ENCODE measurements around the gene MIAT. TPM values are rescaled to one million over a fixed set of nuclear protein-coding genes. Genes with fewer than 3 reads are reported as not detected.

Gene MIAT
- total and polyA plus RNA-seq, 9 of the 15 experiments (the other 6 are each of a cell fraction or from before 2014, with no cell fraction given): 0.03 to 0.93 (median 0.34) TPM

- TF ChIP-seq PTRF (tag; IDR thresholded peaks at IDR 0.05) (no peak), KAT8 (IDR thresholded peaks at IDR 0.05; ENCODE audit: low read depth) (no peak), YY1 (IDR thresholded peaks at IDR 0.05; ENCODE audit: borderline replicate concordance in 1 of 3, control insufficient read depth in 1 of 3, extremely low read depth in 1 of 3, insufficient read depth in 3 of 3, insufficient read length in 1 of 3, insufficient replicate concordance in 2 of 3, low read depth in 1 of 3, low read length in 2 of 3) (no peak), MBD2 (IDR thresholded peaks at IDR 0.05; ENCODE audit: borderline replicate concordance, low read depth) (peak; percentile 81), GTF2A2 (tag; IDR thresholded peaks at IDR 0.05) (no peak), KAT7 (CRISPR knock-in tag; IDR thresholded peaks at IDR 0.05; ENCODE audit: borderline replicate concordance) (no peak), CBX3 (IDR thresholded peaks at IDR 0.05; ENCODE audit: borderline replicate concordance in 1 of 2, low read length in 2 of 2) (0 out of 3 replicates have a peak, but pooled peaks of 1 of the 2 experiments have one; percentile 40), MAFK (IDR thresholded peaks at IDR 0.05; ENCODE audit: low read length) (no peak), GTF2F1 (IDR thresholded peaks at IDR 0.05; ENCODE audit: low read depth, low read length) (no peak), ZNF76 (CRISPR knock-in tag; IDR thresholded peaks at IDR 0.05; ENCODE audit: borderline replicate concordance) (no peak), EP300 (IDR thresholded peaks at IDR 0.05; ENCODE audit: low read length) (peak; percentile 97), NR2F6 (CRISPR knock-in tag; IDR thresholded peaks at IDR 0.05) (no peak), ZNF583 (CRISPR knock-in tag; IDR thresholded peaks at IDR 0.05) (no peak), FOXM1 (IDR thresholded peaks at IDR 0.05; ENCODE audit: low read depth) (peak; percentile 87), FOXM1 (CRISPR knock-in tag; IDR thresholded peaks at IDR 0.05; ENCODE audit: low read depth) (no peak), E2F6 (IDR thresholded peaks at IDR 0.05; ENCODE audit: borderline replicate concordance in 1 of 2, extremely low read depth in 1 of 2, insufficient read depth in 1 of 2, insufficient read length in 1 of 2, low read depth in 1 of 2, low read length in 1 of 2, poor library complexity in 1 of 2, severe bottlenecking in 1 of 2) (no peak), ZNF23 (CRISPR knock-in tag; IDR thresholded peaks at IDR 0.05) (no peak), ZNF175 (CRISPR knock-in tag; IDR thresholded peaks at IDR 0.05; ENCODE audit: low read depth) (peak; percentile 70; the same call in 1 of the 2 replicates), ZBED1 (IDR thresholded peaks at IDR 0.05) (no peak), DACH1 (IDR thresholded peaks at IDR 0.05; ENCODE audit: partially characterized antibody) (no peak), ZNF384 (IDR thresholded peaks at IDR 0.05; ENCODE audit: low read depth, low read length) (no peak), PCBP2 (IDR thresholded peaks at IDR 0.05; ENCODE audit: low read depth, low read length, poor library complexity, severe bottlenecking) (no peak), CSDE1 (IDR thresholded peaks at IDR 0.05) (no peak), ZNF444 (CRISPR knock-in tag; IDR thresholded peaks at IDR 0.05) (no peak), ZNF3 (CRISPR knock-in tag; IDR thresholded peaks at IDR 0.05) (no peak), HNRNPH1 (optimal IDR thresholded peaks at IDR 0.05; ENCODE audit: low read depth, low read length) (no peak)
Measured at GRCh38 chr22:26632422-26633155, 24.8 kb upstream of the MIAT start (continued).
